WTC11 (cell line): ENCODE data around the gene CSTPP1.

ENCODE experiments used
- ATF1 ChIP-seq: sonication (generic); formaldehyde crosslinking; IDR thresholded peaks from 2 replicates; pipeline ENCODE4 v1.8.1; 2023; ENCODE audit warnings: mild to moderate bottlenecking, moderate library complexity, missing genetic modification reagents
- CTCF ChIP-seq: fragments of 200-600 bp; IDR thresholded peaks from 2 replicates; pipeline ENCODE4 v1.8.0; 2022; ENCODE audit warnings: antibody characterized with exemption
- ESRRA ChIP-seq: sonication (generic); formaldehyde crosslinking; IDR thresholded peaks from 2 replicates; pipeline ENCODE4 v1.8.1; 2022; ENCODE audit warnings: mild to moderate bottlenecking, missing genetic modification reagents, borderline replicate concordance
- JAZF1 ChIP-seq: fragments of 250-450 bp; sonication (Bioruptor Pico); IDR thresholded peaks from 2 replicates; pipeline ENCODE4 v1.9.0; 2021; ENCODE audit warnings: moderate library complexity, mild to moderate bottlenecking, inconsistent platforms
- TEAD4 ChIP-seq: sonication (generic); formaldehyde crosslinking; IDR thresholded peaks from 2 replicates; pipeline ENCODE4 v1.8.0; 2022; ENCODE audit warnings: mild to moderate bottlenecking, missing genetic modification reagents

- TF ChIP-seq ATF1 (CRISPR knock-in tag) (no peak), ESRRA (no peak), JAZF1 (CRISPR knock-in tag) (no peak), TEAD4 (CRISPR knock-in tag) (no peak), CTCF (no peak)
These were observed 48.4 kb downstream of the CSTPP1 start for GRCh38 chr11:46984987-46985386.
